ENCODE data around the gene EYS.

The EYS gene

DNA sequence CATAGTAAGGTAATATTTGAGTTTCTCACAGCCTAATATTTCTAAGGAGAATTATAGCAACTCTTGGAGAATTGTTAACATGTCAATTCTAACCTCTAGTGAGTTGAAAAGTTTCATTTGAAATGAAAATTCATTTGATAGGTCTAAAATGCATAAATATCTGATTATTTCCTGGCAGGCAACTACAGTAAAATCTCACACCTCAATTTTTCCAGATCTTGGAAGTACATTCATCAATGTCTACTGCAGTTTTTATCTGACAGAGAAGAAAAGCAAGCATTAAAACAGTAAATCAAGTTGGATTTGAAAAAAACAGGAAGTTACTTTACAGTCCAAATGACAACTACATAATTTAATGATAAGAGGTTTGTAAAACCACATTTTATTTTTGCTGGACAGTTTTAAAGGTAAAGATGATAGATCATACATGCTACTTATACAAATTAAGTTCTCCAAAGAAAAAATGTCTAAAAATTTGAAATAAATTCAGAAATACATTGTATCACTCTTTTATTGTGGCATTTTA lies 631.3 kb downstream of the EYS start:
- H3K4me3 Mint-ChIP-seq, result no peak overlapping the region
- DNase-seq, result no peak
- no peaks in the 10 kb centered on the region for H3K36me3 Mint-ChIP-seq (ENCODE audit: low read depth)
- H3K27ac Mint-ChIP-seq, result no peak overlapping the region
- H3K27me3 Mint-ChIP-seq (ENCODE audit: low read depth, poor library complexity), result no peaks in the 10 kb centered on the region
- TF ChIP-seq, protein P1, sequence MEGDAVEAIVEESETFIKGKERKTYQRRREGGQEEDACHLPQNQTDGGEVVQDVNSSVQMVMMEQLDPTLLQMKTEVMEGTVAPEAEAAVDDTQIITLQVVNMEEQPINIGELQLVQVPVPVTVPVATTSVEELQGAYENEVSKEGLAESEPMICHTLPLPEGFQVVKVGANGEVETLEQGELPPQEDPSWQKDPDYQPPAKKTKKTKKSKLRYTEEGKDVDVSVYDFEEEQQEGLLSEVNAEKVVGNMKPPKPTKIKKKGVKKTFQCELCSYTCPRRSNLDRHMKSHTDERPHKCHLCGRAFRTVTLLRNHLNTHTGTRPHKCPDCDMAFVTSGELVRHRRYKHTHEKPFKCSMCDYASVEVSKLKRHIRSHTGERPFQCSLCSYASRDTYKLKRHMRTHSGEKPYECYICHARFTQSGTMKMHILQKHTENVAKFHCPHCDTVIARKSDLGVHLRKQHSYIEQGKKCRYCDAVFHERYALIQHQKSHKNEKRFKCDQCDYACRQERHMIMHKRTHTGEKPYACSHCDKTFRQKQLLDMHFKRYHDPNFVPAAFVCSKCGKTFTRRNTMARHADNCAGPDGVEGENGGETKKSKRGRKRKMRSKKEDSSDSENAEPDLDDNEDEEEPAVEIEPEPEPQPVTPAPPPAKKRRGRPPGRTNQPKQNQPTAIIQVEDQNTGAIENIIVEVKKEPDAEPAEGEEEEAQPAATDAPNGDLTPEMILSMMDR (IDR thresholded peaks at IDR 0.05), result no peak
- H3K4me1 Mint-ChIP-seq, result no peaks in the 10 kb centered on the region
- no peaks in the 10 kb centered on the region for H3K9me3 Mint-ChIP-seq

DNA sequence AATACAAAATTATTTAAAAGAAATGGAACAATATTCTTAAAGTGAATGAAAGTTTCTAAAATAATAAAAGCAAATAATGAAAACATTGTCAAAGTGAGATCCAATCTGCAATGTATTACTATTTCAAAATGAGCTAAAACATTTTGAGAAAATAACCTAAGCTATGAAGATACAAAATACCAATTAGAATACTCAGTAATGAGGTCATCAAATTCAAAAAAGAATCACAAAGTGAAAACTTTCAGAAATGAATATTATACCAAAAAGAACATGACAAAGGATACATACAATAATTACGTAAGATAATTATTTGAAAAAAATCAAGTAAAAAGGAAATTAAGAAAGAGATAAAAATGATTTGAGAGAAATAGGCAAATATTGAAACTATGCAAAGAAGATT lies 634.5 kb downstream of the EYS start:
- H3K27me3 Mint-ChIP-seq (ENCODE audit: low read depth, poor library complexity), result no peaks in the 10 kb centered on the region
- no peak for DNase-seq
- H3K4me1 Mint-ChIP-seq, result no peaks in the 10 kb centered on the region
- H3K27ac Mint-ChIP-seq, result no peak overlapping the region
- H3K36me3 Mint-ChIP-seq (ENCODE audit: low read depth), result no peaks in the 10 kb centered on the region
- H3K9me3 Mint-ChIP-seq, result no peaks in the 10 kb centered on the region
- no peak overlapping the region for H3K4me3 Mint-ChIP-seq
- TF ChIP-seq, protein P1 (IDR thresholded peaks at IDR 0.05), result no peak

- Mint-ChIP-seq H3K27me3 (ENCODE audit: low read depth, poor library complexity) (no peaks in the 10 kb centered on the region), H3K4me1 (no peaks in the 10 kb centered on the region), H3K36me3 (ENCODE audit: low read depth) (no peaks in the 10 kb centered on the region), H3K27ac (no peak overlapping the region), H3K9me3 (no peaks in the 10 kb centered on the region), H3K4me3 (no peak overlapping the region)
- no peak for DNase-seq
- TF ChIP-seq, protein P1 (IDR thresholded peaks at IDR 0.05), result no peak
These were observed 635.5 kb downstream of the EYS start for GRCh38 chr6:65071480-65071879.

- Mint-ChIP-seq H3K9me3 (no peaks in the 10 kb centered on the region), H3K27me3 (ENCODE audit: low read depth, poor library complexity) (no peaks in the 10 kb centered on the region), H3K36me3 (ENCODE audit: low read depth) (no peaks in the 10 kb centered on the region), H3K4me1 (no peaks in the 10 kb centered on the region), H3K27ac (no peak overlapping the region), H3K4me3 (no peak overlapping the region)
- TF ChIP-seq, protein P1 (IDR thresholded peaks at IDR 0.05), result no peak
- no peak for DNase-seq
These were observed 642.2 kb downstream of the EYS start for GRCh38 chr6:65064844-65065243.

- H3K36me3 Mint-ChIP-seq (ENCODE audit: low read depth), result no peaks in the 10 kb centered on the region
- no peaks in the 10 kb centered on the region for H3K27me3 Mint-ChIP-seq (ENCODE audit: low read depth, poor library complexity)
- no peak overlapping the region for H3K4me3 Mint-ChIP-seq
- TF ChIP-seq, protein P1 (IDR thresholded peaks at IDR 0.05), result no peak
- H3K4me1 Mint-ChIP-seq, result no peaks in the 10 kb centered on the region
- no peak for DNase-seq
- H3K9me3 Mint-ChIP-seq, result no peaks in the 10 kb centered on the region
- H3K27ac Mint-ChIP-seq, result no peak overlapping the region
These were observed 647.5 kb downstream of the EYS start for GRCh38 chr6:65059568-65059967.

GRCh38 chr6:65055545-65055944 lies 651.5 kb downstream of the EYS start:
- no peaks in the 10 kb centered on the region for H3K9me3 Mint-ChIP-seq
- H3K27ac Mint-ChIP-seq, result no peak overlapping the region
- TF ChIP-seq, protein P1 (IDR thresholded peaks at IDR 0.05), result no peak
- H3K36me3 Mint-ChIP-seq (ENCODE audit: low read depth), result no peaks in the 10 kb centered on the region
- no peak overlapping the region for H3K4me3 Mint-ChIP-seq
- no peak for DNase-seq
- H3K4me1 Mint-ChIP-seq, result no peaks in the 10 kb centered on the region
- H3K27me3 Mint-ChIP-seq (ENCODE audit: low read depth, poor library complexity), result no peaks in the 10 kb centered on the region
